ENCODE results near the gene DOCK7. TPM values are rescaled to one million over a fixed set of nuclear protein-coding genes. Genes with fewer than 3 reads are reported as not detected.

DOCK7 gene
- total and polyA plus RNA-seq, 2 of the 13 experiments (the other 11 are each of a cell fraction or from before 2014, with no cell fraction given), result 45.7 to 67.2 TPM

- no peak for TF ChIP-seq HMGXB3 (CRISPR knock-in tag; IDR thresholded peaks at IDR 0.05; ENCODE audit: borderline replicate concordance)
- no peak for TF ChIP-seq NAIF1 (CRISPR knock-in tag; IDR thresholded peaks at IDR 0.05; ENCODE audit: borderline replicate concordance)
- TF ChIP-seq ZNF224 (CRISPR knock-in tag; IDR thresholded peaks at IDR 0.05), result no peak
- no peak for TF ChIP-seq MBNL3 (CRISPR knock-in tag; conservative IDR thresholded peaks at IDR 0.05)
- TF ChIP-seq FOXC1 (CRISPR knock-in tag; IDR thresholded peaks at IDR 0.05; ENCODE audit: borderline replicate concordance), result no peak
Observed at GRCh38 chr1:62514746-62515423, 173.3 kb downstream of the DOCK7 start (continued).

GRCh38 chr1:62513013-62513412 lies 175.2 kb downstream of the DOCK7 start:
- no TSS peak for BruUV-seq (replicated peaks)
- intact Hi-C loops (cut with micrococcal nuclease; ENCODE audit: unreplicated experiment), result no loop called here
- FAIRE-seq (no peak), ATAC-seq (no peak), DNase-seq (ENCODE audit: low spot score) (no peak)
- Histone ChIP-seq H3K4me2 (ENCODE audit: low read depth, low read length) (no peak overlapping the region), H4K20me1 (ENCODE audit: insufficient read depth, low read length) (no peaks in the 10 kb centered on the region), H3K9me3 (ENCODE audit: low read length) (no peaks in the 10 kb centered on the region), H3K4me1 (ENCODE audit: insufficient read depth, low read length) (peaks cover 47% of the 10 kb centered on the region), H3K79me2 (ENCODE audit: insufficient read depth, low read length) (peaks cover 3% of the 10 kb centered on the region), H3K4me3 (replicated peaks in 1 of 3; ENCODE audit: insufficient read depth in 1 of 3, low read depth in 2 of 3, low read length in 3 of 3) (no peak overlapping the region), H2AFZ (ENCODE audit: low read length) (no peak overlapping the region), H3K27ac (ENCODE audit: extremely low read length, insufficient read depth, low read length) (no peak overlapping the region), H3K36me3 (replicated peaks in 1 of 2; ENCODE audit: control insufficient read depth in 1 of 2, insufficient read depth in 2 of 2, low read length in 2 of 2) (peaks cover 6 to 31% of the 10 kb centered on the region in 2 experiments; a peak in 4 of 5 replicates), H3K9ac (ENCODE audit: insufficient read depth, low read depth, low read length) (no peak overlapping the region), H3K27me3 (ENCODE audit: control insufficient read depth in 1 of 2, insufficient read depth in 2 of 2, low read length in 2 of 2) (no peaks in the 10 kb centered on the region)
- in situ Hi-C loops (cut with HindIII; ENCODE audit: extremely low pct_ligation_motif_present, low pct_unique_long_range_greater_than_20kb), result no loop called here
- POLR2A ChIA-PET, result interaction anchor here (1.0 kb wide), 1 partner anchor 77 kb away, joined by 3 read pairs; no protein-coding TSS in a partner anchor
- 83% methylated on average over 4 of the region's 4 CpGs for WGBS (ENCODE audit: low lambda C conversion rate)
- CTCF ChIA-PET (ENCODE audit: low intra/inter-chr PET ratio, low total read pairs), result no interaction called here
- TF ChIP-seq KLF13 (CRISPR knock-in tag; IDR thresholded peaks at IDR 0.05), result no peak
- no peak for TF ChIP-seq ZNF318 (CRISPR knock-in tag; IDR thresholded peaks at IDR 0.05)
- no peak for TF ChIP-seq ZNF652 (CRISPR knock-in tag; IDR thresholded peaks at IDR 0.05; ENCODE audit: borderline replicate concordance, low read depth)
- no peak for TF ChIP-seq MIER3 (CRISPR knock-in tag; IDR thresholded peaks at IDR 0.05; ENCODE audit: borderline replicate concordance)
- no peak for TF ChIP-seq ZNF563 (CRISPR knock-in tag; IDR thresholded peaks at IDR 0.05)

Measured in HepG2 (cell line).